T47D (cell line): ENCODE results near the gene CACNA2D4.

Source experiments
- DNase-seq, 2 experiments: peaks; one replicate each; pipeline versions ENCODE4 v3.0.0 to v3.0.0-alpha.2; 2011 to 2012; ENCODE audit warnings: low read depth in 1 of 2, low spot score in 1 of 2
- JUND ChIP-seq: IDR thresholded peaks from 2 replicates; pipeline ENCODE4 v1.6.1; 2012; ENCODE audit warnings: low read depth
- in situ Hi-C: cut with HindIII; loops from 2 replicates; pipeline ENCODE4 v1.10.0; 2016; ENCODE audit warnings: low sequenced_read_pairs, low pct_unique_long_range_greater_than_20kb

The CACNA2D4 gene

DNA sequence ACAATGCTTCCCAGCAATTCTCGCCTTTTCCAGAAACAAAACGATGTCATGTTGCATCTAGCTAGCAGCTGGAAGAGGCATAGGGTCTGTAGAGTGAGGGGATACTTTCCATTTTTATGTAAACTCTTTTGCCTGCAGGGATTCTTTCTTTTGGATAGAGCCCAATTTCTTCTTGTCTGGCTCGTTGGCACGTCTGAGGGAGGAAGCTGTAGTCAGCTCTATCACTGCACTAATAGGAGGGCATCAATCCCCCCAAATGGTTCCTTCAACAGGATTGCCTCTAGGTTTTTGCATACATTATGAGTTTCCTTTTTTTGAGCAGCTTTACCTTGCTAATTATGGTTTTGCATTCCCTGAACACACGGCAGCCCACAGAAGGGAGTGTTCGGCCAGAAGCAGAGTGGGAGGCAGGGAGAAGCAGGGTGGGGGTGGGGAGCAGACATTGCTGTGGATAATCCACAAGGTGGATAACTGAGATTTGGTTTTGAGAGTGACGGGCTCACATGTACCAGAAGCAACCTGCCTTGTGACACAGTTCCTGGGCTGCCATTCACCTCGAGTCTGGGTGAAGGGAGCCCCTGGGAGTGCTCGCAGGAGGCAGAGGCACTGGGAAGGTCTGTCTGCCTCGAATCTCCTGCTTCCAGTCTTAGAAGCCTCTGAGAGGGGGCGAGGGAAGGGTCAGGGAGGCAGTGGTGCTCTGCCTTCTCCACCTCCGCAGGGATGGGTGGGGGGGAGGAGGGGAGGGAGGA is 73.6 kb downstream of the CACNA2D4 start:
- DNase-seq: no peak
- in situ Hi-C loops: no loop called here
- TF ChIP-seq JUND: no peak

DNA sequence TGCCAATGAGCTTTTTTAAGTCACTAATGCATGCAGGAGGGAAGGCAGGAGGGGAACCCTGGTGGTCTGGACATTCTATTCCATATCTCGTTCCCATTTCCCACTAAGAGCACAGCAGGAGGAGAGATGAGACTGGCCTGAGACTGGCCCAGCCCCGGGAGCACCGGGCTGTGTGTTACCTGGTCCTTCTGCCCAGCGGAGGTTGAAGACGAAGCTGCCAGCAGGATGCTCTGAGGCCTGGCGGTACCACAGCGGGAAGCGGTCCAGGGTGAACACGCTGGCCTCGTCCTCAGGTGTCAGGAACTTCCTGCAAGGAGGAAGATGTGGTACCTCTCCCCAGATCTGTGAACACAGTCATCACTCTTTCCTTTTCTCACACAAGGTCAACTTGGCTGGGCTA is 74.2 kb downstream of the CACNA2D4 start:
- in situ Hi-C loops: no loop called here
- TF ChIP-seq JUND: no peak
- no peak for DNase-seq

DNA sequence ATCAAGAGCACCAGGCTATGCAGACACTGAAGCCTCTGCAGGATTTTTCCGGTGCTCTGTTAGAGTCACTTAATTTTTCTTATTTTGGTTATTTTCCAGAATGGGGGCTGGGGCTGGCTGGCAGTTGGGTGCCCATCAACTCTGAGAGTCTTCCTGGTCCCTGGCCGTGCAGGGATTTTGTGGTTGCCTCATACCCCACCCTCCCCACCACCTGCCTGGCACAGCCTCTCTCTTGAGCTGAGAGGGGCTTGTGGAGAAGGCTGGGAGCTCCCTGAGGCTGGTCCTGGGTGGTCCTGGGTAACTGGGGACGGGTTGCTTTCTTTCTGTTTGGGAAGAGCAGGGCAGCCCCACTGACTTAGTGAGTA is 74.8 kb downstream of the CACNA2D4 start:
- TF ChIP-seq JUND: no peak
- in situ Hi-C loops: no loop called here

DNA sequence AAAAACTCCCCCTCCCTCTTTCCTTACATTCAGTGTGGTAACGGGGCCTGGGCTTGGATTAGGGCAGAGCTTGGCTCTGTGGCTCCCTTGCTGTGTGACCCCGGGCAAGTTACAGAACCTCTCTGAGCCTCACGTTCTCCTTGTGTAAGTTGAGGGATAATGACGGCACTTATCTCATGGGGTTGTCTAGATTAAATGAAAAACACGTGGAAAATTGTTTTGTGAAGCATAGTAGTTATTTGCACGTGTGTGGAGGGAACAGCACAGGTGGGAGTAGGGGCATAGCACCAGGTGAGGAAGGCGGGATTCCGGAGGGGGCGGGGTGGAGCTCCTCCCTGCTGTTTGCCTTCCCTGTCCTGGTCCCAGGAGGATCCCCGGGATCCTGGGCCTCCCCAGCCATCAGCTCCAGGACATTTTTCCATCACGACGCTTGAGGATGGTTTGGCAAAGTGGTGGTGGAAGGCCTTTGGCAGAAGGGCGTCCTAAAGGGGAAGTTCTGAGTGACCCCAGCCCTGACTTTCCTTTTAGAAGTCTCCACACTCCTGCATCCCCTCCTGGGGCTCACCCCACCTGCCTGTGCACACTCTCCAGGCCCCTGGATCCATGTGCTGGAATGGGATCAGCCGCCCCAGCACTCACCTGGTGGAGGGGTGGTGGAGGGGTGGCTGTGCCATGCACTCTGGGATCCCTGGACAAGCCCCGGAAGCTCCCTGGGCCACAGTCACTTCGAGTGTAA is 75.4 kb downstream of the CACNA2D4 start:
- in situ Hi-C loops: no loop called here
- DNase-seq: no peak
- no peak for TF ChIP-seq JUND

More for the DNA sequence above, 74.8 kb downstream of the CACNA2D4 start:
- no peak for DNase-seq

DNA sequence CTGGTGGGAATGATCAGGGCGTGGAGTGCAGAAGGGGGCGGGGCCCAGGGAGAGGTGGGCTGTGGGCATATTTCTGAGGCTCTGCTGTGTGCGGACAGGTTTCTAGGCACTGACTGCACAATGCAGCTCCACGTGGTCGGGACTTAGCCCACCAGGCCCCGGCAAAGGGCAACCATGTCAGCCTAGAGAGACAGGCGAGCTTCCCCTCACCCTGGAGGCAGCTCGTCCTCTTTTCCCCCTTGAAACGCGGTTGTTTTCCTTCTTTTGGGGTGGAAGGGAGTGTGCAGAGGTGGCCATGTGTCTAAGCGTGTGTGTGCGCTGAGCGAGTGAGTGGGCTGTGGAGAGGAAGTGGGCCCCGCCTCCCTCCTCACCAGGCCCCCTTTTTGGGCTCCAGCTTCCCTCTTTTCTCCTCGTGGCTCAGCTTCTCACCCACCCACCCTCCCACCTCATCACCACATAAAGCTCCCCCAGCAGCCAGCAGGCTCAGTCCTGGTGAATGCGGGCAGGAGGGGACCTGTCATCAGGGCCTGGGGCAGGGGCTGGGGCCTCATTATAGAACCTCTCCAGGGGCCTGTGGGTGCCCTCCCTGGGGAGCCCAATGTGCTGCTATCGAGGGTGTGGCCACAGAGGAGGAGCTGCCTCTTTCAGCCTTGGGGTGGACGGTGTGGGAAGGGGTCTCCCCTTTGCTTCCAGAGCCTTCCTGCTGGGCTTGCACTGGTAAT is 76.1 kb downstream of the CACNA2D4 start:
- in situ Hi-C loops: no loop called here
- no peak for DNase-seq
- TF ChIP-seq JUND: no peak

DNA sequence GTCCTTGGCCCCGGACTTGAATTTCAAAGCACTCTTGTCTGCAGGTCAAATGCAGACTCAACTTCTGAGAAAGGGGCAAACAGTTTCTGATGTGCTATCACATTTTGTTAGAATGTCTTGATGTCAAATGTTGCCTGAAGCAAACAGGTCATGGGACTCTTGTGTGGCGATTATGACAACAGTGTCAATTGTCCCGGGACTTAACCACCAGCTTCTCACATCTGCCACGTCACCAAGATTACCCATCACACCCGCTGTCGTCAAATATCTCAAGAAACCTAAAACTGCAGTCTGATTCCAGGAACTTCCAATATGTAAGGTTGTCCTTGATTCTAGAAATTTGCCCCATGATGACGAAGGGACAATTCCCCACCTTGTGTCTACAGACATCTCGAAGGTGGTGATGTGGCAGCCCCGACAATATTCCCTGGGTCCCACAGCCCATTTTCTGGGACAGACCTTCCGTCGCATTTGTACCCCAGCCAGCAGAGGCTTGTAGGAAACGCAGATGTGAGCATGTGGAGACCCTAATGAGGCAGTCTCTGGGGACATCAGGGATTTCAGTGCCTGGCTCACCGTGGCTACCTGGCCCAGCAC is 76.8 kb downstream of the CACNA2D4 start:
- no peak for TF ChIP-seq JUND
- DNase-seq: no peak
- in situ Hi-C loops: no loop called here

DNA sequence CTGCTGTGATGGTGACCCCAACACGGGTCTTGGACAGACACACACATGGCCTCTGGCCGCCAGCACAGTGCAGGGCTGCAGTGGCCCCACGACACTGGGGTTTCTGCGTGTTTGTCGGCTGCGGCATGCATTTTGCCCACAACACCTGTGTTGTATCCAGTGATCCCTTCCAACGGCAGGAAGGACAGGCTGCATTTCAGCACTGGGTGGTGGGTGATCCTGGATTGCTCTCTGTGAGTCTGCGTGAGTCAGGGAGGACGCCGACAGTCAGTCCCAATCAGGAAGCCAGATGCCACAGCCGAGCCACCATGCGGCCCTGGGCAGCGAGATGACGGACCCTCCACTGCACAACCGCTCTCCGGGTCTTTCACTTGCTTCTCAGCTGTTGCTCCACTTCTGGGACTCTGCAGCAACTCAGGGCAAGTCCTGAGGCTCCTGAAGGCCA is 77.4 kb downstream of the CACNA2D4 start:
- no peak for TF ChIP-seq JUND
- in situ Hi-C loops: no loop called here
- DNase-seq: no peak

DNA sequence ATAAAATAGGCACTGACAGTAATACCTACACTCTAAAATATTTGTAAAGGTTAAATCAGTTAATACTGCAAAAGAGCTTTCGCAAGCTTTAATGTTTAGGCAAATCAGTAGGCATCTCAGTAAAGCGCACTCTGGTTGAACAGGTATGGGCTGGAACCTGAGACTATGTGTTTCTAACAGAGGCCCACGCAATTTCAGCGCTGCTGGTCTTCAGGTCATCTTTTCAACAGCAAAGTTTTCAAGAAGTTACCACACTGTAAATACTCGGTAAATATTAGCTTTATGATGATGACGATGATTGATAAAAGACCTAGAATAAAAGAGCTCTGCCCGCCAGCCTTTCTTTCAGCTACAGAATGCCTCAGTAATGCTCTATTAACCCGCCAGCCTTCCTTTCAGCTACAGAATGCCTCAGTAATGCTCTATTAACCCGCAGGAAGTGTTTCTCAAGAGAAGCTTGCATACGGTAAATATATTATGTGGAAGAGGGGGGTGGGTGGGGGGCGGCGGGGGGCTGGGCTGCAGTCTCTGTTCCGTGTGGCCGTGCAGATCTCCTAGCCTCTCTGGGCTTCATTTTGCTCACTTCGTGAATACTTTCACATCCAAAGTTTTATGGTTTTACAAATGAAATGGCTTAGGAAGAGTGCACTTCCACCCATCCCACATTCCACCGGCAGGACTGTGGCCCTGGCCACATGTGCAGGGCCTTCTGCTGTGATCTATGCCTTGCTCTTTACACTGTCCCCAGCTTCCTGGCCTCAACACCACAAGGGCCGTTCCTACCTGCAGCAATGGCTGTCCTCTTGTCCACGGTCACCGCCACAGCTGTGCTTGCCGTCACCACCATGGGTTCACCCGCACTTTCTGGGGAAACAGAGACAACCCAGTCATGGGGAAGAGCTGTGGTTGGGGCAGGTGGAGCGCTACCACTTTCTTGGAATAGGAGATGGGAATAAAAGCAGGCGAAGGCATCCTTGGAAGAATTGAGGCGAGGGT is 78.2 kb downstream of the CACNA2D4 start:
- peak; percentile 55 to 69 for DNase-seq
- in situ Hi-C loops: no loop called here
- TF ChIP-seq JUND: no peak

DNA sequence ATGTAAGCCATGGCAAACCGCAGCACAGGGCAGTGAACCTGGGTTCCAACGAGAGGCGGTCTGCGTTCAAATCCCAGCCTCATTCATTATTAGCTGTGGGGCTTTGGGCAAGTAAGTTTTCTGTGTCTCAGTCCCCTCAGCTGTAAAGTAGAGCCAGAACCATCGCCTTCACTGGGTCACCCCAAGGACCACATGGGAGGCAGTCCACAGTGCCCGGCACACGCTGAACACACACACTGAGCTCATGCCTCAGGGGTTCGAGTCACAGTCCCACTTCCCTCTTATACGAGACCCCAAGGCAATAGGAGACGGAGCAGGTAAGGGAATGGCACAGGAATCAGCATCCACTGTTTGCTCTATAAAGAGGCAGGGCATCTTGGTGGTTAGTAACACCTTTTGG is 79.0 kb downstream of the CACNA2D4 start:
- DNase-seq: no peak
- in situ Hi-C loops: no loop called here
- no peak for TF ChIP-seq JUND

DNA sequence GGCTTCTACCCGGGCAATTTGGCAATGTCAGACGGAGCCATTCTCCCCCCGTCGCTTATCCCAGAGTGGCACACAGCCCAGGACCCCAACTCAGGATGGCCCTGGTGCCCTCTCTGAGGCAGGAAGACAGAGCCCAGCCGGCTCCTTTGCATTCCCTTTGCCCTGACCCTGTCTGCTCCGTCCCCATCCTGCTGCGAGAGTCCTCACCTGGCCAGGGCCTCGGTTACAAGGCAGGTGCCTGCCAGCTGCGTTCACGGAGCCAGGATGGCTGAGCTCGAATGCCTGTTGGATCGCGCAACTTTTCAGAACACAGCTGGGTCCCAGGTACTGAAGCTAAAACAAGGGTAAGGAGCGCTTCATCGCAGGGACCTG is 79.5 kb downstream of the CACNA2D4 start:
- in situ Hi-C loops: no loop called here
- TF ChIP-seq JUND: no peak
- DNase-seq: no peak

DNA sequence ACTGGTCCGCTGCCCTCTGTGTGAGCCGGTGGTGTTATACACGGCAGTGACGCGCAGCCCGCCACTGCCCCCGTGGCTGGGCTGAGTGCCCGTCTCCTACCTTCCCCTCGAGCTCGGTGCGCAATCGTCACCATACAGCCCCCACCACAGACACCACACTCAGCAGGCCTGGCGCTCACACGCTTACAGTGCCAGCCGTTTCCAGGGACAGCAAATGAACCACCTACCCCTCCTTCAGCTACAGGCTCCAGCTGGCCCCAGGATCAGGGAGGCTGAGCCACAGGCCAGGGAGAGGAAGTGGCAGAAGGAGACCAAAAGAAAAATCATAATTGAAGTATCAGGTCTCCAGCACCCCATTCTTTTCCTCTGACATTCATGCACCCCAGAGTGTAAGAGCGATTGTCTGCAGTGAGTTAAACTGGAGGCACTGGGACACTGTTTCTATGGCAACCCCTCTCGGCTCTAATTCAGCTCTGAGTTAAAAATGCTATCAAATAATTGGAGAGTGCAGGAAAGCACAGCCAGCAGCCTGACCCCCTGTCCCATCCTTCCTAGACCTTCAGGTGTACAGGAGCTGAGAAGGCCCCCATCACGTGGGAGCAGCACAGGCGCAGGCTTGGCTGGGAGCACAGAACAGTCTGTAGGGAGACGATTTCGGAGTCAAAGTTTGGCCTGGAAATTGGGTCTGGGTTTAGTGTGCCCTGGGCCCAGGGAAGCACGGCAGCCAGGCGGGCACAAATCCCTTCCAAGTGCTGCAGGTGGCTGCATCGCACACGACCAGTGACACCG is 80.1 kb downstream of the CACNA2D4 start:
- DNase-seq: no peak
- in situ Hi-C loops: no loop called here

More for the DNA sequence above, 80.1 kb downstream of the CACNA2D4 start:
- no peak for TF ChIP-seq JUND
